HepG2 (cell line): Measurements from ENCODE around the gene KRTAP5-11. TPM values are rescaled to one million over a fixed set of nuclear protein-coding genes. Genes with fewer than 3 reads are reported as not detected.

Experiments
- ATAC-seq: fragments of 200-7000 bp; cut with Tn5 transposase; 3 replicates; pipeline ENCODE4 v1.9.1; 2020; ENCODE audit warnings: mild to moderate bottlenecking, moderate library complexity
- BruUV-seq: library from RNA; stranded (reverse); fragments of 400-500 nt; replicated peaks from 2 replicates; lab custom pipeline; 2021; lab: Mats Ljungman, UMichigan
- CTCF ChIA-PET: fragments of 300-600 bp; formaldehyde crosslinking; extraction: SDS; loops from one replicate; lab custom pipeline; 2021; ENCODE audit warnings: low total read pairs, inconsistent platforms, low intra/inter-chr PET ratio; lab: Yijun Ruan, JAX
- POLR2A ChIA-PET: fragments of 350-600 bp; sonication (Branson Sonifier 250); formaldehyde crosslinking; loops from one replicate; lab custom pipeline; 2020; ENCODE audit warnings: antibody characterized with exemption, inconsistent platforms; lab: Yijun Ruan, JAX
- DNase-seq: peaks from one replicate; pipeline ENCODE4 v3.0.0-alpha.2; 2015; ENCODE audit warnings: low spot score
- FAIRE-seq: peaks from 3 replicates; lab custom pipeline; 2011; peaks lifted over from hg19 to GRCh38; lab: Jason Lieb, UNC
- H2AFZ ChIP-seq: one replicate; pipeline ENCODE4 v1.6.1; 2011; ENCODE audit warnings: low read length, inconsistent platforms
- H3K27ac ChIP-seq: fragments of 300-600 bp; 3 replicates; pipeline ENCODE4 v1.8.0; 2011; ENCODE audit warnings: mixed run types, mild to moderate bottlenecking, mixed read lengths, low read length, inconsistent platforms; ENCODE audit not compliant: insufficient read depth; ENCODE audit errors: extremely low read length
- H3K27me3 ChIP-seq, 2 experiments: fragments of 200-600 bp in 1 of 2; 2 replicates in 1 of 2; 3 replicates in 1 of 2; pipeline versions ENCODE4 v1.6.0 to v1.8.0; 2011; ENCODE audit warnings: low read length in 2 of 2, mild to moderate bottlenecking in 2 of 2, moderate library complexity in 2 of 2, inconsistent platforms in 1 of 2; ENCODE audit not compliant: insufficient read depth in 2 of 2, control insufficient read depth in 1 of 2
- H3K36me3 ChIP-seq, 2 experiments: fragments of 200-600 bp in 1 of 2; replicated peaks in 1 of 2; 2 replicates in 1 of 2; 3 replicates in 1 of 2; pipeline versions ENCODE4 v1.5.1 to v1.8.0; 2011; ENCODE audit warnings: low read length in 2 of 2, inconsistent platforms in 1 of 2; ENCODE audit not compliant: insufficient read depth in 2 of 2, control insufficient read depth in 1 of 2
- H3K4me1 ChIP-seq: 2 replicates; pipeline ENCODE4 v1.5.1; 2012; ENCODE audit warnings: low read length, inconsistent platforms; ENCODE audit not compliant: insufficient read depth
- H3K4me2 ChIP-seq: 2 replicates; pipeline ENCODE4 v1.6.0; 2011; ENCODE audit warnings: low read depth, low read length, inconsistent platforms
- H3K4me3 ChIP-seq, 3 experiments: fragments of 200-600 bp in 1 of 3; sonication (generic), shearing (Covaris generic) in 1 of 3; replicated peaks in 1 of 3; 2 replicates each; pipeline ENCODE4 v1.5.1; 2011 to 2016; ENCODE audit warnings: low read length in 3 of 3, inconsistent platforms in 2 of 3, low read depth in 2 of 3, mild to moderate bottlenecking in 2 of 3, control low read depth in 1 of 3, mixed read lengths in 1 of 3; ENCODE audit not compliant: insufficient read depth in 1 of 3
- H3K79me2 ChIP-seq: one replicate; pipeline ENCODE4 v1.6.1; 2011; ENCODE audit warnings: low read length, inconsistent platforms; ENCODE audit not compliant: insufficient read depth
- H3K9ac ChIP-seq: 2 replicates; pipeline ENCODE4 v1.6.0; 2011; ENCODE audit warnings: mild to moderate bottlenecking, low read depth, low read length, inconsistent platforms; ENCODE audit not compliant: insufficient read depth
- H3K9me3 ChIP-seq: 2 replicates; pipeline ENCODE4 v1.5.1; 2012; ENCODE audit warnings: mild to moderate bottlenecking, low read length
- H4K20me1 ChIP-seq: 2 replicates; pipeline ENCODE4 v1.6.0; 2011; ENCODE audit warnings: inconsistent platforms, mild to moderate bottlenecking, low read length, moderate library complexity; ENCODE audit not compliant: insufficient read depth
- JARID2 ChIP-seq: sonication (generic); formaldehyde crosslinking; IDR thresholded peaks from 2 replicates; pipeline ENCODE4 v1.8.1; 2023; ENCODE audit warnings: missing genetic modification reagents, inconsistent platforms; ENCODE audit not compliant: insufficient replicate concordance
- MXI1 ChIP-seq: IDR thresholded peaks from 3 replicates; pipeline ENCODE4 v1.6.1; 2012; ENCODE audit warnings: low read depth, low read length, inconsistent platforms, borderline replicate concordance
- NCOA2 ChIP-seq: sonication (generic); formaldehyde crosslinking; IDR thresholded peaks from 2 replicates; pipeline ENCODE4 v1.8.0; 2022; ENCODE audit warnings: inconsistent platforms
- PHF5A ChIP-seq: IDR thresholded peaks from one replicate; pipeline ENCODE4 v1.6.1; 2018; ENCODE audit warnings: low read depth, missing genetic modification reagents; ENCODE audit not compliant: unreplicated experiment
- RFX3 ChIP-seq: IDR thresholded peaks from 2 replicates; pipeline ENCODE4 v1.6.1; 2016; ENCODE audit warnings: missing biosample characterization, missing genetic modification reagents
- TFDP2 ChIP-seq: sonication (generic); formaldehyde crosslinking; IDR thresholded peaks from 2 replicates; pipeline ENCODE4 v1.4.0; 2020; ENCODE audit warnings: missing genetic modification reagents
- WIZ ChIP-seq: sonication (generic); formaldehyde crosslinking; IDR thresholded peaks from 2 replicates; pipeline ENCODE4 v1.5.1; 2020; ENCODE audit warnings: mild to moderate bottlenecking, missing genetic modification reagents
- ZNF225 ChIP-seq: sonication (generic); formaldehyde crosslinking; IDR thresholded peaks from 2 replicates; pipeline ENCODE4 v1.4.0; 2020; ENCODE audit warnings: mild to moderate bottlenecking, missing genetic modification reagents
- ZNF362 ChIP-seq: sonication (generic); formaldehyde crosslinking; IDR thresholded peaks from 2 replicates; pipeline ENCODE4 v1.4.0; 2020; ENCODE audit warnings: missing genetic modification reagents, mild to moderate bottlenecking, borderline replicate concordance
- ZNF547 ChIP-seq: sonication (generic); formaldehyde crosslinking; IDR thresholded peaks from 2 replicates; pipeline ENCODE4 v1.5.1; 2020; ENCODE audit warnings: mild to moderate bottlenecking, missing genetic modification reagents
- ZNF589 ChIP-seq: sonication (generic); formaldehyde crosslinking; conservative IDR thresholded peaks from 2 replicates; pipeline ENCODE4 v1.8.0; 2022; ENCODE audit warnings: mild to moderate bottlenecking, moderate library complexity, missing genetic modification reagents
- ZNF652 ChIP-seq: IDR thresholded peaks from 2 replicates; pipeline ENCODE4 v1.6.1; 2016; ENCODE audit warnings: low read depth, borderline replicate concordance
- WGBS: methylation state at CpG from one replicate; pipeline ENCODE4 v1.1.6; 2017; ENCODE audit warnings: low lambda C conversion rate; 5-methylcytosine and 5-hydroxymethylcytosine counted together
- in situ Hi-C: cut with HindIII; loops from 2 replicates; pipeline ENCODE4 v1.10.0; 2017; ENCODE audit warnings: low pct_unique_long_range_greater_than_20kb; ENCODE audit not compliant: extremely low pct_ligation_motif_present
- intact Hi-C: fragments of 100-400 bp; cut with micrococcal nuclease; formaldehyde crosslinking; loops from one replicate; pipeline ENCODE4 v1.10.0; 2022; ENCODE audit not compliant: unreplicated experiment
- polyA plus RNA-seq, 8 experiments: library from polyadenylated mRNA; depleted of rRNA in 3 of 8; stranded (reverse) in 7 of 8; unstranded in 1 of 8; fragments of >200 nt; fragmentation: Illumina TruSeq in 4 of 8; extraction: Trizol in 4 of 8; gene quantifications; 2 replicates each; pipeline versions ENCODE4 v1.2.1 to v1.2.3, GENCODE V29; 2011 to 2016; ENCODE audit warnings: low read depth in 4 of 8, missing spikeins in 1 of 8, mixed read lengths in 1 of 8; ENCODE audit not compliant: insufficient read depth in 1 of 8
- total RNA-seq, 5 experiments: library from RNA; depleted of rRNA; stranded (reverse); fragments of >200 nt; fragmentation: Illumina TruSeq; extraction: Trizol; gene quantifications; 2 replicates each; pipeline ENCODE4 v1.2.3, GENCODE V29; 2016; ENCODE audit warnings: low read depth in 1 of 5
- TF ChIP-seq, protein P1 (sequence below): sonication (generic); formaldehyde crosslinking; IDR thresholded peaks from 2 replicates; pipeline ENCODE4 v1.4.0; 2020; ENCODE audit warnings: mild to moderate bottlenecking, missing genetic modification reagents

KRTAP5-11 gene
- total and polyA plus RNA-seq, 2 of the 13 experiments (the other 11 are each of a cell fraction or from before 2014, with no cell fraction given): not detected

- no peak within 1 kb of the TSS for H3K4me2 ChIP-seq
- DNase-seq (no peak), FAIRE-seq (no peak), ATAC-seq (no peak)
- CTCF ChIA-PET: no interaction called here
- no peak within 1 kb of the TSS for H2AFZ ChIP-seq
- TF ChIP-seq ZNF547 (CRISPR knock-in tag) (no peak), NCOA2 (CRISPR knock-in tag) (no peak), ZNF652 (no peak), WIZ (CRISPR knock-in tag) (no peak), ZNF589 (no peak)
- TF ChIP-seq, protein P1, sequence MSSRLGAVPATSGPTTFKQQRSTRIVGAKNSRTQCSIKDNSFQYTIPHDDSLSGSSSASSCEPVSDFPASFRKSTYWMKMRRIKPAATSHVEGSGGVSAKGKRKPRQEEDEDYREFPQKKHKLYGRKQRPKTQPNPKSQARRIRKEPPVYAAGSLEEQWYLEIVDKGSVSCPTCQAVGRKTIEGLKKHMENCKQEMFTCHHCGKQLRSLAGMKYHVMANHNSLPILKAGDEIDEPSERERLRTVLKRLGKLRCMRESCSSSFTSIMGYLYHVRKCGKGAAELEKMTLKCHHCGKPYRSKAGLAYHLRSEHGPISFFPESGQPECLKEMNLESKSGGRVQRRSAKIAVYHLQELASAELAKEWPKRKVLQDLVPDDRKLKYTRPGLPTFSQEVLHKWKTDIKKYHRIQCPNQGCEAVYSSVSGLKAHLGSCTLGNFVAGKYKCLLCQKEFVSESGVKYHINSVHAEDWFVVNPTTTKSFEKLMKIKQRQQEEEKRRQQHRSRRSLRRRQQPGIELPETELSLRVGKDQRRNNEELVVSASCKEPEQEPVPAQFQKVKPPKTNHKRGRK (CRISPR knock-in tag): no peak
- H3K36me3 ChIP-seq: no peaks in the 10 kb centered on the region
- H3K9ac ChIP-seq: no peak within 1 kb of the TSS
- H3K27ac ChIP-seq: no peak within 1 kb of the TSS
- POLR2A ChIA-PET: no interaction called here
- H3K79me2 ChIP-seq: no peaks in the 10 kb centered on the region
- WGBS: 5% methylated on average over 2 of the region's 5 CpGs
- intact Hi-C loops (no loop called here), in situ Hi-C loops (no loop called here)
- H4K20me1 ChIP-seq: no peaks in the 10 kb centered on the region
- peaks cover 51% of the 10 kb centered on the region for H3K4me1 ChIP-seq
- no TSS peak for BruUV-seq
- H3K4me3 ChIP-seq: no peak within 1 kb of the TSS
- H3K27me3 ChIP-seq: peaks cover 4 to 21% of the 10 kb centered on the region in 2 experiments; a peak in 2 of 5 replicates
- H3K9me3 ChIP-seq: no peaks in the 10 kb centered on the region
These were observed 17.4 kb downstream of the KRTAP5-11 start, which contains the start of gene KRTAP5-10 for GRCh38 chr11:71565263-71565662. Gene KRTAP5-10 (plus strand): TSS chr11:71565563. CDS start chr11:71565588, 25 bp downstream.

- POLR2A ChIA-PET: interaction anchor here (1.6 kb wide), 1 partner anchor 38 kb away, joined by 6 read pairs; the partner anchor contains the start of gene KRTAP5-7
- whole genome bisulfite sequencing: 35% methylated on average over 3 of the region's 4 CpGs
- Histone ChIP-seq H3K4me2 (no peak overlapping the region), H3K9ac (no peak overlapping the region), H4K20me1 (no peaks in the 10 kb centered on the region), H3K4me3 (no peak overlapping the region), H3K4me1 (peaks cover 51% of the 10 kb centered on the region), H3K27me3 (peaks cover 4 to 18% of the 10 kb centered on the region in 2 experiments; a peak in 2 of 5 replicates), H3K27ac (no peak overlapping the region), H3K36me3 (no peaks in the 10 kb centered on the region), H3K79me2 (no peaks in the 10 kb centered on the region), H3K9me3 (no peaks in the 10 kb centered on the region), H2AFZ (no peak overlapping the region)
- DNase-seq (no peak), ATAC-seq (no peak), FAIRE-seq (no peak)
- intact Hi-C loops: no loop called here
- CTCF ChIA-PET: no interaction called here
- in situ Hi-C loops: no loop called here
- TF ChIP-seq MXI1: no peak
- TF ChIP-seq JARID2 (CRISPR knock-in tag): no peak
- no peak for TF ChIP-seq ZNF225 (CRISPR knock-in tag)
- TF ChIP-seq PHF5A (CRISPR knock-in tag): no peak
- no peak for TF ChIP-seq TFDP2
- no peak for TF ChIP-seq ZNF362 (CRISPR knock-in tag)
- no peak for TF ChIP-seq RFX3
- BruUV-seq: no TSS peak
These were observed 18.2 kb downstream of the KRTAP5-11 start for GRCh38 chr11:71564430-71564829.
